CD4-positive, alpha-beta memory T cell (primary cell): ENCODE data around the gene LKAAEAR1. TPM values are rescaled to one million over a fixed set of nuclear protein-coding genes. Genes with fewer than 3 reads are reported as not detected.

Experiments
- CTCF ChIA-PET: fragments of 350-600 bp; sonication (Branson Sonifier 250); formaldehyde crosslinking; loops from one replicate; lab custom pipeline; 2021; ENCODE audit warnings: inconsistent platforms; ENCODE audit not compliant: partially characterized antibody; lab: Charles Lee
- POLR2A ChIA-PET: fragments of 350-600 bp; sonication (Branson Sonifier 250); formaldehyde crosslinking; loops from one replicate; lab custom pipeline; 2021; ENCODE audit not compliant: partially characterized antibody; lab: Charles Lee
- DNase-seq, 5 donors: peaks; one replicate each; pipeline versions ENCODE4 v3.0.0 to v3.0.0-alpha.2; 2020 to 2022; ENCODE audit warnings: mixed read lengths in 1 of 5
- H3K27ac ChIP-seq: one replicate; pipeline ENCODE4 v1.7.0; 2013; ENCODE audit warnings: low read depth, low read length
- H3K27me3 ChIP-seq: 2 replicates; pipeline ENCODE4 v1.7.0; 2013; ENCODE audit warnings: mild to moderate bottlenecking, low read length, moderate library complexity; ENCODE audit not compliant: insufficient read depth
- H3K36me3 ChIP-seq: 2 replicates; pipeline ENCODE4 v1.7.0; 2013; ENCODE audit warnings: mild to moderate bottlenecking, low read length, moderate library complexity; ENCODE audit not compliant: insufficient read depth
- H3K4me1 ChIP-seq: 2 replicates; pipeline ENCODE4 v1.7.0; 2013; ENCODE audit warnings: mild to moderate bottlenecking, low read length, moderate library complexity; ENCODE audit not compliant: insufficient read depth
- H3K4me3 ChIP-seq, 2 donors: one replicate each; pipeline ENCODE4 v1.7.0; 2013; ENCODE audit warnings: low read length in 2 of 2, mild to moderate bottlenecking in 1 of 2
- H3K9me3 ChIP-seq, 2 donors: one replicate each; pipeline ENCODE4 v1.7.0; 2013; ENCODE audit warnings: low read length in 2 of 2, control low read depth in 1 of 2; ENCODE audit not compliant: control insufficient read depth in 1 of 2
- H3K27ac Mint-ChIP-seq, 7 donors: one replicate each; pipeline ENCODE4 v1.8.0; 2020 to 2021; ENCODE audit warnings: mixed read lengths in 7 of 7, mild to moderate bottlenecking in 6 of 7, inconsistent platforms in 3 of 7, moderate library complexity in 3 of 7
- H3K27me3 Mint-ChIP-seq, 2 donors: one replicate each; pipeline ENCODE4 v1.8.0; 2020 to 2021; ENCODE audit warnings: mixed read lengths in 2 of 2
- H3K36me3 Mint-ChIP-seq, 2 donors: one replicate each; pipeline ENCODE4 v1.8.0; 2020 to 2021; ENCODE audit warnings: mixed read lengths in 2 of 2, inconsistent platforms in 1 of 2, mild to moderate bottlenecking in 1 of 2
- H3K4me1 Mint-ChIP-seq, 4 donors: one replicate each; pipeline ENCODE4 v1.8.0; 2020 to 2021; ENCODE audit warnings: mixed read lengths in 4 of 4, mild to moderate bottlenecking in 1 of 4
- H3K4me3 Mint-ChIP-seq, 8 donors: one replicate each; pipeline ENCODE4 v1.8.0; 2020 to 2021; ENCODE audit warnings: mixed read lengths in 8 of 8, mild to moderate bottlenecking in 7 of 8, moderate library complexity in 6 of 8, inconsistent platforms in 3 of 8
- H3K9me3 Mint-ChIP-seq, 8 donors: one replicate each; pipeline ENCODE4 v1.8.0; 2020 to 2021; ENCODE audit warnings: mixed read lengths in 8 of 8, mild to moderate bottlenecking in 5 of 8, inconsistent platforms in 3 of 8, moderate library complexity in 1 of 8
- intact Hi-C: fragments of 100-400 bp; cut with micrococcal nuclease; formaldehyde crosslinking; loops from one replicate; pipeline ENCODE4 v1.15.1; 2023
- polyA plus RNA-seq, 2 donors: library from polyadenylated mRNA; unstranded; fragments of 300-500 nt; fragmentation: Illumina TruSeq; gene quantifications; one replicate each; pipeline ENCODE4 v1.2.3, GENCODE V29; 2021
- total RNA-seq, 2 experiments: library from RNA; stranded (reverse); gene quantifications; one replicate each; pipeline ENCODE4 v1.2.3, GENCODE V29; 2021

The LKAAEAR1 gene
- total and polyA plus RNA-seq, 4 experiments from 2014 or later, result 0.30 to 0.63 (median 0.39) TPM; not detected in 1

DNA sequence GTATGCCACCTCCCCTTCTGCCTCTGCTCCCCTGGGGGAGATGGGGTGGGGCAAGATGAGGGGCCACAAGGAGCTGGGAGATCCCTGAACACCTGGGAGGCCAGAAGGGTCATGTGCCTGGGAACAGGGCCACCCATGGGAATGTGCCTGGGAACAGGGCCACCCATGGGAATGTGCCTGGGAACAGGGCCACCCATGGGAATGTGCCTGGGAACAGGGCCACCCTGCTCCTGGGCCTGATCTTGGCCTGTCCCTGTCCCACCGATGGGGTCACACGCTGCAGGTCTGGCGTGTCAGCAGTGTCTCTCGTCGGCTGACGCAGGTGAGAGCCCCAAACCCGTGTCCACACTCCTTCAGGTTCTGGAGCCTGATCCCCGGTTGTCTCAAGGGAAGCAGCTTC, 9.2 kb downstream of the LKAAEAR1 start:
- peaks cover 0 to 32% of the 10 kb centered on the region in 2 donors for H3K36me3 Mint-ChIP-seq
- H3K36me3 ChIP-seq, result peaks cover 29% of the 10 kb centered on the region
- CTCF ChIA-PET, result interaction anchor here (4.0 kb wide), 1 partner anchor 36 kb away, joined by 22 read pairs; no protein-coding TSS in a partner anchor
- H3K4me3 ChIP-seq, result no peak overlapping the region
- no peaks in the 10 kb centered on the region for H3K9me3 ChIP-seq
- peaks cover 0 to 24% (median 13%) of the 10 kb centered on the region in 4 donors for H3K4me1 Mint-ChIP-seq
- POLR2A ChIA-PET, result interaction anchor here (3.5 kb wide), 1 partner anchor 9 kb away, joined by 27 read pairs; no protein-coding TSS in a partner anchor
- no peak for DNase-seq
- no peak overlapping the region for H3K4me3 Mint-ChIP-seq
- no peaks in the 10 kb centered on the region for H3K27me3 Mint-ChIP-seq
- no peak overlapping the region for H3K27ac ChIP-seq
- no peaks in the 10 kb centered on the region for H3K27me3 ChIP-seq
- H3K27ac Mint-ChIP-seq, result peak overlapping the region in 1 of 7 donors; percentile 57
- peaks cover 23% of the 10 kb centered on the region for H3K4me1 ChIP-seq
- intact Hi-C loops, result no loop called here
- H3K9me3 Mint-ChIP-seq, result no peaks in the 10 kb centered on the region

DNA sequence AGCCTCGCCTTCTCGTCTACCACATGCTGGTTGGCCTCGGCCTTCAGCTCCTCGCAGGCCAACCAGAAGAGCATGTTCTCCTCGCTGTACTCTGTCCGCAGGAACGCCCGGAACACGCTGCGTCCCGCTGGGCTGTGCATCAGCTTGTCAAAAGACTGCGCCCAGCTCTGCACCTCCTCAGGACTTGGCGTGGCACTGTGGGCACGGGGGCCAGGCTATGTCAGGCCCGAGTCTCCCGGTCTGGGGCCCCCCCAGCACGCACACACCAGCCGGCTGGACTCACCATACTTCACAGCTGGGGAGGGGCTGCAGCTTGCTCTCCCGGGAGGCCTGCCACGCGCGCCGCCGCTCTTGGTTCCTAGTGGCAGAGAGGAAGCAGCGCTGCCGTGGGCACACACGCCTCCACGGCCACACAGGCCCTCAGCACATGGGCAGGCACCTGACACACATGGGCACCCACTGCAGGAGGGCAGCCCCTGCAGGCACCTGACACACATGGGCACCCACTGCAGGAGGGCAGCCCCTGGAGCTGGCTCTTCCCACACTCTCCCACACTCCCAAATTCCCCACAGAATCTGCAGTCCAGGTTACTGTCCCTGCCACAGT, 9.9 kb downstream of the LKAAEAR1 start:
- no peaks in the 10 kb centered on the region for H3K9me3 Mint-ChIP-seq
- ChIA-PET CTCF (no interaction called here), POLR2A (interaction anchor here (1.5 kb wide), 1 partner anchor 10 kb away, joined by 3 read pairs; no protein-coding TSS in a partner anchor)
- Histone ChIP-seq H3K27me3 (no peaks in the 10 kb centered on the region), H3K4me1 (peaks cover 28% of the 10 kb centered on the region), H3K9me3 (no peaks in the 10 kb centered on the region), H3K36me3 (peaks cover 29% of the 10 kb centered on the region), H3K4me3 (no peak overlapping the region), H3K27ac (no peak overlapping the region)
- no peak for DNase-seq
- peak overlapping the region in 1 of 7 donors; percentile 21 for H3K27ac Mint-ChIP-seq
- H3K27me3 Mint-ChIP-seq, result no peaks in the 10 kb centered on the region
- H3K4me3 Mint-ChIP-seq, result no peak overlapping the region
- H3K4me1 Mint-ChIP-seq, result peaks cover 0 to 24% (median 14%) of the 10 kb centered on the region in 4 donors
- intact Hi-C loops, result no loop called here
- H3K36me3 Mint-ChIP-seq, result peaks cover 0 to 32% of the 10 kb centered on the region in 2 donors

DNA sequence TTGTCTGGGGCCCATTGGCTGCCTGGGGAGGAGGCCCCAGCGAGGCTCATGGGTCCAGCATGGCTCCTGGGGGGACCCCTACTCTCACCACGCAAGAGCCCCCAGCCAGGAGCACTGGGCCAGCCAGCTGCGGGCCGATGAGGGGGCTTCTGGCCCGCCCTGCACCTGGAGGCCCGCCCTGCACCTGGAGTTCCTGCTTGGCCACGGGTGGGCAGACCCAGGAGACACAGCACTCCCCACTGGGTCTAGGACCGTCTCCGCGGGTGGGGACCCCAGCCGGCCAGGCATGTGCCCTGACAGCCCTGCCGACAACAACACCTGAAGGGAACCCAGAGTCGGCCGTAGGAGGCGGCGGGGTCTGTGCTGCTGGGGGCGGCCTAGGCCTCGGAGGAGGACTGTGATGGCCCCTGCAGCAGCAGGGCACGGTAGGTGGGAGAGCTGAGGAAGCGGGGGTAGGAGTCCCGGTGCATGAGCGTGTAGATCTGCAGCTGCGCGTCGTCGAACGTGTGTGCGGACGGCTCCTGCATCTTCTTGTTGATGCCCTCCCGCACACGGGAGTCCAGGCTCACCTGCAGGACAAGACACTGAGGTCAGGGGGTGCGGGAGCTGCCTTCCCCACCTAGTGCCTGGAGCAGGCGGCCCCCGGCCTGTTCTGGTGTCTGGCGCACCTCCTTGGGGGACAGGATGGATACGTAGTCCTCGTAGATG, 10.6 kb downstream of the LKAAEAR1 start:
- H3K9me3 ChIP-seq, result no peaks in the 10 kb centered on the region
- H3K27ac ChIP-seq, result no peak overlapping the region
- Mint-ChIP-seq H3K4me3 (no peak overlapping the region), H3K9me3 (no peaks in the 10 kb centered on the region), H3K4me1 (peaks cover 0 to 25% (median 12%) of the 10 kb centered on the region in 4 donors), H3K36me3 (peaks cover 0 to 28% of the 10 kb centered on the region in 2 donors), H3K27ac (peak overlapping the region in 2 of 7 donors; percentile 21 to 61), H3K27me3 (no peaks in the 10 kb centered on the region)
- ChIA-PET CTCF (interaction anchor here (0.7 kb wide), 1 partner anchor 13 kb away, joined by 3 read pairs; no protein-coding TSS in a partner anchor), POLR2A (interaction anchor here (1.5 kb wide), 1 partner anchor 9 kb away, joined by 3 read pairs; no protein-coding TSS in a partner anchor)
- no peak for DNase-seq
- no peak overlapping the region for H3K4me3 ChIP-seq
- peaks cover 33% of the 10 kb centered on the region for H3K4me1 ChIP-seq
- intact Hi-C loops, result no loop called here
- peaks cover 29% of the 10 kb centered on the region for H3K36me3 ChIP-seq
- H3K27me3 ChIP-seq, result no peaks in the 10 kb centered on the region

DNA sequence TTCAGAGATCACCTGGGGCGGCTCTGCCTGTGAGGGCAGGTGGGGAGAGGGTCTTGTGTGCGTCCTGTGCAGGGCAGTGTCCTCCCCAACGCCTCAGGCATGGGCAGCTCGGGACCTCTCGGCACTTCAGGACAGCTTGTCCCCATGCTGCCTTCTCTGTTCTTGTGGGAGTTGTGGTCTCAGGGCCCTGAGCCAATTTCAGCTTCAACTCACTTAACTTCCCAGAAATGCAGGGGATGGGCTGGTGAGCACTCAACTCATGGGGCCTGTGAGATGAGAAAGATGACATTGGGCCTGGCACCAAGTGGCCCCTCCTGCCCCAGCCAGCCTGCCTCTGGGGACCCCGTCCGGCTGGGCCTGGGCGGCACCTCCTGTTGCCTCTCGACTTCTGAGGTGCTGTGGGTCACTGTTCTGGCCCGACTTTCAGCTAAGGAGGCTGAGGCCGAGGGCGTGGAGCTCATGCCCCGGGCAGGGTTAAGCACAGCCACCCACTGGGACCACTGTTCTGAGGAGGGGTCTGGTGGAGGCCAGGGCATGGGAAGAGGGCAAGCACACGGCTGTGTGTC, 11.6 kb downstream of the LKAAEAR1 start:
- DNase-seq, result no peak
- no peaks in the 10 kb centered on the region for H3K27me3 ChIP-seq
- Mint-ChIP-seq H3K9me3 (no peaks in the 10 kb centered on the region), H3K4me3 (no peak overlapping the region), H3K4me1 (peaks cover 0 to 29% (median 11%) of the 10 kb centered on the region in 4 donors), H3K36me3 (peaks cover 0 to 24% of the 10 kb centered on the region in 2 donors), H3K27ac (peak overlapping the region in 2 of 7 donors; percentile 9 to 41), H3K27me3 (no peaks in the 10 kb centered on the region)
- ChIA-PET CTCF (interaction anchor here (0.7 to 0.8 kb wide), 2 partner anchors 11 to 14 kb away, joined by 3 read pairs; no protein-coding TSS in a partner anchor), POLR2A (interaction anchor here (1.5 to 1.7 kb wide), 2 partner anchors 8 to 11 kb away, joined by 3 to 6 read pairs; partner anchors contain the start of gene LKAAEAR1)
- H3K4me3 ChIP-seq, result no peak overlapping the region
- peaks cover 29% of the 10 kb centered on the region for H3K36me3 ChIP-seq
- no peaks in the 10 kb centered on the region for H3K9me3 ChIP-seq
- peaks cover 38% of the 10 kb centered on the region for H3K4me1 ChIP-seq
- intact Hi-C loops, result no loop called here
- no peak overlapping the region for H3K27ac ChIP-seq

DNA sequence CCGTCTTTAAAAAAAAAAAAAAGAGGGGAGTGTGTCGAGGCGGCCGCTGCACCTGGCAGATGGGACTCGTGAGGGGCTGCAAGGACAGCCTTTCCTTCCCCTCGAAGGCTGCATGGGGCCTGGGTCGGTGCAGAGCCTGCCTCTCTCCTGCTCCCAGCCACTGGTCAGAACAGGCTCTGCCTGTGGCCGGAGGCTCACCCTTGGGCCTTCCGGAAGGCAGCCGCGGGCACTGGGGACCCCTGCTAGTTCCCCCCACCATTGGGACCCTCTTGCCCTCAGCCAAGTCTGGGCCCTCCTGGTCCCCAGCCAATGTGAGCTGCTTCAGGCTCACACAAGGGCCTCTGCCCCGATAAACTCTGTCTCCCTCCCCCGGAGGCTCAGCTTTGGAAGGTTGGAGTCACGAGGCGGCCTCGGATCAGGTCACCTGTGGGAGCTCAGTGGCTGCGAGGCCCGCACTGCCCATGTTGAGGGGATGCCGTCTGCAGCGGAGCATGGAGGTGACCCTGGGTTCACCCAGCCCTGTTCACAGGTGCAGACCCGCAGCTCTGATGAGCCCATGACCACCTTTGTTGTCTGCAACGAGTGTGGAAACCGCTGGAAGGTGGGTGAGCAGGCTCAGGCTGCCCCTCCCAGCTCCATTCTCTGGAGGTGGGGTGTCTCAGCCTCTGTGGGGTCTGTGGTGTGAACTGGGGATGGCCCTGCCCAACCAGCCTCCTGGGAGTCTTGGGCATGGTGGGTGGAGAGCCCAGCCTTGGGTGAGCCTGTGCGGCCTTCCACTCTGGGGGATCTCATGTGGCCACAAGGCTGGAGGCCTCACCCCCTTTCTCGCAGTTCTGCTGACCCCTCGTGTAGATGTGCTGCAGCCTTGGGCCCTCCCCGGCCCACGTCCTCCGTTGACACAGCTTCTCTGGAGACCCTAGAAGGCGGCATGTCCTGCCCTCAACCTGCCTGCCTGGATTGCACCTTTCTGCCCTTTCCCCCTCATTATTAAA, 12.6 kb downstream of the LKAAEAR1 start:
- H3K27me3 ChIP-seq, result no peaks in the 10 kb centered on the region
- ChIA-PET POLR2A (interaction anchor here (0.5 to 1.7 kb wide), 2 partner anchors 12 to 33 kb away, joined by 3 to 6 read pairs; partner anchors contain the start of gene LKAAEAR1), CTCF (interaction anchor here (0.7 to 1.5 kb wide), 2 partner anchors 17 to 575 kb away, joined by 3 to 4 read pairs; no protein-coding TSS in a partner anchor)
- H3K9me3 ChIP-seq, result no peaks in the 10 kb centered on the region
- Mint-ChIP-seq H3K4me3 (no peak overlapping the region), H3K9me3 (no peaks in the 10 kb centered on the region), H3K27me3 (no peaks in the 10 kb centered on the region), H3K27ac (peak overlapping the region in 2 of 7 donors; percentile 9 to 41), H3K4me1 (peaks cover 3 to 34% (median 15%) of the 10 kb centered on the region in 4 donors), H3K36me3 (peaks cover 0 to 24% of the 10 kb centered on the region in 2 donors)
- H3K4me3 ChIP-seq, result no peak overlapping the region
- no peak for DNase-seq
- H3K36me3 ChIP-seq, result peaks cover 29% of the 10 kb centered on the region
- H3K4me1 ChIP-seq, result peaks cover 38% of the 10 kb centered on the region
- intact Hi-C loops, result no loop called here
- H3K27ac ChIP-seq, result no peak overlapping the region

DNA sequence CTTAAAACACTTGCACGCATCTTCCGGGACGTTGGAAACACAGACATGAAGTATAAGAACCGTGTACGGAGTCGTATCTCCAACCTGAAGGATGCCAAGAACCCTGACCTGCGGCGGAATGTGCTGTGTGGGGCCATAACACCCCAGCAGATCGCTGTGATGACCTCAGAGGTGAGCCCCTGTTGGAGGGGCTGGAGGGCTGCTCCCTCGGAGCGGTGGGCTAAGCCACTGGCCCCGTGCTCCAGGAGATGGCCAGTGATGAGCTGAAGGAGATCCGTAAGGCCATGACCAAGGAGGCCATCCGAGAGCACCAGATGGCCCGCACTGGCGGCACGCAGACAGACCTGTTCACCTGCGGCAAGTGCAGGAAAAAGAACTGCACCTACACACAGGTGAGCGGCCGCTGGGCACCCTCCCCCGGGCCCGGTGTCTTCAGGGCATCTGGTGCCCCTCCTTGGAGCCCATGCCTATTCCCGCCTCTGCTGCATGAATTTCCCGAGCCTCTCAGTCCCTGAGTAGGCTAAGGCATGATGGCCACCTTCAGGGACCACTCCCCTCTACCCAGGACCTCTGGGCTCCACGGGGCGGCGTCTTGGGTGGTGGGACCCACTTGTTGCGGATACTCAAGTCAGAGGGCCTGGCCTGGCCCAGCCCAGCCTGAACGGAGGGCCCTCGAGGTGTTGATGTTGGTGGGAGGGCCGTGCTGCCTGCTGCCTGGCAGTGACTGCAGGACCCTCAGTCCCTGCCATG, 13.8 kb downstream of the LKAAEAR1 start:
- H3K9me3 ChIP-seq, result no peaks in the 10 kb centered on the region
- intact Hi-C loops, result no loop called here
- no peak for DNase-seq
- H3K9me3 Mint-ChIP-seq, result no peaks in the 10 kb centered on the region
- ChIA-PET POLR2A (interaction anchor here (1.1 kb wide), 1 partner anchor 9 kb away, joined by 3 read pairs; the partner anchor contains the start of genes OPRL1 and RGS19), CTCF (interaction anchor here (0.6 to 1.8 kb wide), 5 partner anchors 8 to 573 kb away, joined by 3 to 7 read pairs (median 3); partner anchors contain the start of gene RGS19)
- H3K4me1 Mint-ChIP-seq, result peaks cover 13 to 34% (median 24%) of the 10 kb centered on the region in 4 donors
- H3K4me1 ChIP-seq, result peaks cover 41% of the 10 kb centered on the region
- H3K36me3 Mint-ChIP-seq, result peaks cover 0 to 19% of the 10 kb centered on the region in 2 donors
- H3K27ac ChIP-seq, result no peak overlapping the region
- peaks cover 22% of the 10 kb centered on the region for H3K36me3 ChIP-seq
- no peak overlapping the region for H3K4me3 Mint-ChIP-seq
- no peak overlapping the region for H3K4me3 ChIP-seq
- H3K27me3 Mint-ChIP-seq, result no peaks in the 10 kb centered on the region
- H3K27ac Mint-ChIP-seq, result no peak overlapping the region
- no peaks in the 10 kb centered on the region for H3K27me3 ChIP-seq
